GM18870 (cell line): ENCODE measurements around the gene NLN.
"Not testable (repeated sequence)": the region's sequence is repeated elsewhere in the genome, so short reads cannot be mapped to it uniquely, and the experiment has no call there.

Experiments
- ATAC-seq: cut with Tn5 transposase; IDR thresholded peaks from one replicate; pipeline ENCODE4 v1.9.1; 2021; ENCODE audit warnings: moderate library complexity; ENCODE audit not compliant: unreplicated experiment

The NLN gene

GRCh38 chr5:65769539-65769938 is 47.5 kb downstream of the NLN start:
- ATAC-seq, result no peak

- no peak for ATAC-seq
Observed at GRCh38 chr5:65771266-65771665, 49.3 kb downstream of the NLN start.

GRCh38 chr5:65772963-65773362 is 51.0 kb downstream of the NLN start:
- ATAC-seq, result not testable (repeated sequence)

GRCh38 chr5:65774346-65774745 is 52.3 kb downstream of the NLN start:
- ATAC-seq, result no peak

GRCh38 chr5:65775476-65775875 is 53.5 kb downstream of the NLN start:
- no peak for ATAC-seq

DNA sequence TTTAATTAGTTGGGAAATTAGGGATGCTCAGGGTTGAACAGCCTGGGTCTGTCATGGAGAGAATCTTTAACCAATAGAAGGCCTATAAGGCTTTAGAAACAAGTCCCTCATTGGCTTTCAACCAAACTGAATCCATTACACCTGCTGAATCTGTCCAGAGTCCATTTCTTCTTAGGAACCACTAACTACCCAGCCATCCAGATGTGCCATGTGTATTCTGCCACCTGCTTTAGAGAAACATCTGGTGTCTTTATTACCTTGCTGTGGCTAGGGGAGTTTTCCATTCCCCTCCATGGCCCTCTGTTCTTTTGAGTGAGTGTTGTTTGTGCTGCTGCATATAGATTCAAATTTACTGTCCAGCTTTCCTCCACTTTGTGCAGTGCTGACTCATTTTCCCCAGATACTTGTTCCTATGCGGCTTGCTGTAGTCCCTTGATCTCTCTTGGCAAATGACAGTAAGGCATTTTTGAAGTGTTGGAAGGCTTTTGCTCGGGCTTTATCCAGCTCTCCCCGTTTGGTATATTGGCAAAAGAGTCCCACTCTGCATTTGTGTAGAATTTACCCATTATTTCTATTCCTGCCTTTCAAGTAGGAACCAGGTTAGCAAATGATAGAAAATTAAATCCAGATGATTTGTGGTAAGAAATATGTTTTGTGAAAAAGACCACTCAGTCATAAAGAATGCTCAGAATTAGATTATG is 54.6 kb downstream of the NLN start:
- no peak for ATAC-seq

DNA sequence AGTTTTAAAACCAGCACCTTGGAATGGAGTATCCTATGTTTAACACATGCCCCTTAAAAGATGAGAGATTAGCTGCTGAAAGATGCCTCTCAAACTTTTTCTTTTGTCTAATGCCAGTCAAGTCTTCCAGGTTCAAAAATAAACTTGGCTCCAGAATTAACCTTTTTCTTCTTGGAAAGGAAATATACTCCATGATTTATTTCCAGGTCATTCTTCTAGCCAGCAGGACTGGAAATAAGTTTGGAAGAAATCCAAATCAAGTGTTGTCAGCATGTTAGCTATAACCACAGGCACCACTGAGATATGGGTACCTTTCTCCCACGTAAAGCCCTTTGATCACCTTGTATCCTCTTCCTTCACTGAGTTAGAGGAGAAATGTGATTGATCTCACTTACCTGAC is 56.1 kb downstream of the NLN start:
- no peak for ATAC-seq

DNA sequence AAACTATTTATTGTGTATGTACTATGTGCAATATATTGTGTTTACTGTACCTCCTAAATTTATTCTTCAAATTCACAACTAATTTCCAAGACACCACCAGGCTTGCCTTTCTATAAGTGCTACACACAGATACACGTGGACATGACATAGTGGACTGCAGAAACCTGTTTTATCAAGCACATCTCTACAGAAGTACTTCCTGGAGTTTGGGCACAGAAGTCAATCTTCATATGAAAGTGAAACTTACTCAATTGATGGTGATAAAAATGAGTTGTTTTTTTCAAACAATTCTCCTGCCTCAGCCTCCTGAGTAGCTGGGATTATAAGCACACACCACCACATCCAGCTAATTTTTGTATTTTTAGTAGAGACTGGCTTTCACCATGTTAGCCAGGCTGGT is 57.6 kb downstream of the NLN start:
- peak; percentile 58 for ATAC-seq

DNA sequence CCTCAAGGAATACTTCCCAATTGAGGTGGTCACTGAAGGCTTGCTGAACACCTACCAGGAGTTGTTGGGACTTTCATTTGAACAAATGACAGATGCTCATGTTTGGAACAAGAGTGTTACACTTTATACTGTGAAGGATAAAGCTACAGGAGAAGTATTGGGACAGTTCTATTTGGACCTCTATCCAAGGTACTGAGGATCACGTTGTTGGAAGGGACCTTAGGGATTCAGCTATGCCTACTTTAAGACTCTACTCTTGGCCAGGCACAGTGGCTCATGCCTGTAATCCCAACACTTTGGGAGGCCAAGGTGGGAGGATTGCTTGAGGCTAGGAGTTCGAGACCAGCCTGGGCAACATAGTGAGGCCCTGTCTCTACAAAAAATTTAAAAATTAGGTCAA is 66.3 kb downstream of the NLN start:
- ATAC-seq, result not testable (repeated sequence)

GRCh38 chr5:65790371-65791163 is 68.6 kb downstream of the NLN start:
- no peak for ATAC-seq

- ATAC-seq, result no peak
Observed at GRCh38 chr5:65791712-65792673, 70.0 kb downstream of the NLN start.

- ATAC-seq, result no peak
Observed at GRCh38 chr5:65796269-65796668, 74.3 kb downstream of the NLN start.

- no peak for ATAC-seq
Observed at GRCh38 chr5:65796751-65797316, 74.8 kb downstream of the NLN start.

- no peak for ATAC-seq
Observed at GRCh38 chr5:65797481-65797880, 75.5 kb downstream of the NLN start.

DNA sequence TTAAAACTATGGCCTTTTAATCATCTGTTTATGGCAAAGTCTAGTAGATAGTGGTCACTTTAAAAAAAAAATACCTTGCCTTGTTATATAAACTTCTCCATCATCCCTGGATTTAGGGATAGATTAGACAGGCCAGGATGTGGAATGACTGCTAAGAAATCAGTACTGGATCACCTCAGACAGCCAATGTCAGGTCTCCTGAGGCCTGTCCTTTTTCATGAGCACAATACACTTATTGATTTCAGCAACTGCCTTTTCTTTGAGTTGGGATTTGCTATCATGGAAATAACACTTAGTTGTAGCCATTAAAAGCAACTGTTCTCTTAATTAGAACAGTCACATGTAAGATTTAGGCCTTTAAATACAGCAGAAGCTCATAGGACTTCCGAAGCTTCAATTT is 77.9 kb downstream of the NLN start:
- ATAC-seq, result no peak

- ATAC-seq, result no peak
Observed at GRCh38 chr5:65800775-65801174, 78.8 kb downstream of the NLN start.

DNA sequence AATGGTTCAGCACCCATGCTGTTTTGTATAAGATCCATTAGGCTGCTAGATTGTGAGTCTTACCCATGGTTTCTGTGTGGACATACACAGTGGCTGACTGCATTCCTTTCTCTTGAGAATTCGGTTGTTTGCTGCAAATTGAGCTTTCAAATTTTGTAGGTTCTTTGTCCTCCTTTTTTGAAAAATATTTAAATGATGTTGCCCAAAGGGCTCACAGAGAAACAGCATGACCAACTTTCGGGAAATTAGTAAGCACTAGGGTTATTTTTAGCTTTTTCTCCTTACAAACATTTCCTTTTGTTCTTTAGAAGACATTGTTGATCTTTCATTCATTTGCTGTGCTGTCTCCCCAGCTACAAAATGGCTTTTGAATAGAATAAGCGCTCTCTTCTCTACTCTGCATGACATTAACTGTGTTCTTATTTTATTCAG is 79.4 kb downstream of the NLN start:
- no peak for ATAC-seq

- no peak for ATAC-seq
Observed at GRCh38 chr5:65802080-65802479, 80.1 kb downstream of the NLN start.

DNA sequence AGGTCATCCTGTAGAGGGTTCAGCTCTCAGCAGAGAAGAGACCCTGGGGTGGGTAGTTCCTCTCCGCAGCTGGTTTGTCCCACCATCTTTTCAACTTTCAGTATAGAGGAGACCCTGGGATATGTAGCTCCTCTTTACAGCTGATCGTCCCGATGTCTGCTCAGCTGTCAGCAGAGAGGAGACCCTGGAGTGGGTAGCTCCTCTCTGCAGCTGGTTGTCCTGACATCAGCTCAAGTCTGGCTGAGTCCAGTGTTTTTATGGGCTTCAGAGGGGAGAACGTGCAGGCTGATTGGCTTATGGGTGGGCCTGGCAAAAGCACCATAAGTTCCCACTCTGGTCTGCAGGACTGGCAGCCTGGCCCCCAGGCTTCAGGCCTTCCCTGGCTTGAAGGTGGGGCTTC is 80.8 kb downstream of the NLN start:
- ATAC-seq, result no peak

- no peak for ATAC-seq
Observed at GRCh38 chr5:65803699-65804391, 81.8 kb downstream of the NLN start.
